Activated naive CD8-positive, alpha-beta T cell (primary cell): ENCODE results near the gene KIF25.
"Not testable (repeated sequence)": the region's sequence is repeated elsewhere in the genome, so short reads cannot be mapped to it uniquely, and the experiment has no call there.

ENCODE experiments used
- H3K27ac Mint-ChIP-seq: one replicate; pipeline ENCODE4 v1.8.0; 2021; ENCODE audit warnings: mixed read lengths
- H3K27me3 Mint-ChIP-seq: one replicate; pipeline ENCODE4 v1.8.0; 2021; ENCODE audit warnings: mixed read lengths
- H3K36me3 Mint-ChIP-seq: one replicate; pipeline ENCODE4 v1.8.0; 2021; ENCODE audit warnings: mixed read lengths
- H3K4me1 Mint-ChIP-seq: one replicate; pipeline ENCODE4 v1.8.0; 2021; ENCODE audit warnings: low read depth, mixed read lengths
- H3K4me3 Mint-ChIP-seq: one replicate; pipeline ENCODE4 v1.8.0; 2021; ENCODE audit warnings: mild to moderate bottlenecking, mixed read lengths
- H3K9me3 Mint-ChIP-seq: one replicate; pipeline ENCODE4 v1.8.0; 2021; ENCODE audit warnings: low read depth, mixed read lengths

The KIF25 gene

DNA sequence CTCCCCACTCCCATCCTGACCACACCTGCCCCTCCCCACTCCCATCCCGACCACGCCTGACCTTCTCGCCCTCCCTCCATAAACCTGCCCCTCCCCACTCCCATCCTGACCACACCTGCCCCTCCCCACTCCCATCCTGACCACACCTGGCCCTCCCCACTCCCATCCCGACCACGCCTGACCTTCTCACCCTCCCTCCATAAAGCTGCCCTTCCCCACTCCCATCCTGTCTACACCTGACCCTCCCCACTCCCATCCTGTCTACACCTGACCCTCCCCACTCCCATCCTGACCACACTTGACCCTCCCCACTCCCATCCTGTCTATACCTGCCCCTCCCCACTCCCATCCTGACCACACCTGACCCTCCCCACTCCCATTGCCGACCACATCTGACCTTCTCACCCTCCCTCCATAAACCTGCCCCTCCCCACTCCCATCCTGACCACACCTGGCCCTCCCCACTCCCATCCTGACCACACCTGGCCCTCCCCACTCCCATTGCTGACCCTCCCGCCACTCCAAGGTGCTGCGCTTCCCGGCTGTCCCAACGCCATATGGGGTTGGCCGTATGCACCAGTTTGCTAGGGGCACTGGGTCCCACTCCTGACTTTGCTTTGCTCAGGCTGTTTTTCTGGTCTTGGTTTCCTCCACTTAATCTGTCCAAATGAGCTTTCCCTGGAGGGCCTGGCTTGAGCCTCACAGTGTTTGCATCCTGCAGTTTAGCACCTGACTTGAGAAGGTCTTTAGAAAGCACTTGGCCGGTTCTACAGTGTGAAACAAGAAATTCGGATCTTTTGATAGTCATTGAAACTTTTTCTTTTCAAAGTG lies 2.9 kb downstream of the KIF25 start:
- no peak overlapping the region for H3K27ac Mint-ChIP-seq
- H3K4me3 Mint-ChIP-seq: no peak overlapping the region
- H3K27me3 Mint-ChIP-seq: peaks cover 1% of the 10 kb centered on the region
- H3K4me1 Mint-ChIP-seq: peaks cover 2% of the 10 kb centered on the region
- H3K9me3 Mint-ChIP-seq: no peaks in the 10 kb centered on the region
- H3K36me3 Mint-ChIP-seq: no peaks in the 10 kb centered on the region

DNA sequence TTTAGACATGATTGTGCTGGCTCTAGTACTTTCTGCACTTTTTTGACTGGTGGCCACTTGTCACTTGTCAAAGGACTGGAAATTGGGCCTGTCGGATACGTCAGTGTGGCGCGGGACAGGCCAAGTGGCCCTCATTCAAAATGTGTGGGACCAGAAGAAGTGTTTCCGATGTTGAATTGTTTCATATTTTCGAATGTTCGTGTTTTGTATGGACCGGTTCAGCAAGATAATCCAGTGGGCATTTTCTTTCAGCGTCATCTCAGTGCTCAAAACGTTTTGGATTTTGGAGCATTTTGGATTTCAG lies 3.5 kb downstream of the KIF25 start:
- Mint-ChIP-seq H3K4me1 (peaks cover 2% of the 10 kb centered on the region), H3K27me3 (peaks cover 1% of the 10 kb centered on the region), H3K4me3 (no peak overlapping the region), H3K9me3 (no peaks in the 10 kb centered on the region), H3K36me3 (no peaks in the 10 kb centered on the region), H3K27ac (no peak overlapping the region)

DNA sequence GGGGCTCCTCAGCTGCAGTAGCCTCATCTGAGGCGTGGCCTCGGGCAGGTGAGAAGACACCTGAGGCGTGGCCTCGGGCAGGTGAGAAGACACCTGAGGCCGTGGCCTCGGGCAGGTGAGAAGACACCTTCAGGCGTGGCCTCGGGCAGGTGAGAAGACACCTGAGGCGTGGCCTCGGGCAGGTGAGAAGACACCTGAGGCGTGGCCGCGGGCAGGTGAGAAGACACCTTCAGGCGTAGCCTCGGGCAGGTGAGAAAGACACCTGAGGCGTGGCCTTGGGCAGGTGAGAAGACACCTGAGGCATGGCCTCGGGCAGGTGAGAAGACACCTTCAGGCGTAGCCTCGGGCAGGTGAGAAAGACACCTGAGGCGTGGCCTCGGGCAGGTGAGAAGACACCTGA lies 4.0 kb downstream of the KIF25 start:
- not testable (repeated sequence) for H3K4me3 Mint-ChIP-seq, H3K4me1 Mint-ChIP-seq, H3K27ac Mint-ChIP-seq, H3K27me3 Mint-ChIP-seq, H3K9me3 Mint-ChIP-seq, H3K36me3 Mint-ChIP-seq

DNA sequence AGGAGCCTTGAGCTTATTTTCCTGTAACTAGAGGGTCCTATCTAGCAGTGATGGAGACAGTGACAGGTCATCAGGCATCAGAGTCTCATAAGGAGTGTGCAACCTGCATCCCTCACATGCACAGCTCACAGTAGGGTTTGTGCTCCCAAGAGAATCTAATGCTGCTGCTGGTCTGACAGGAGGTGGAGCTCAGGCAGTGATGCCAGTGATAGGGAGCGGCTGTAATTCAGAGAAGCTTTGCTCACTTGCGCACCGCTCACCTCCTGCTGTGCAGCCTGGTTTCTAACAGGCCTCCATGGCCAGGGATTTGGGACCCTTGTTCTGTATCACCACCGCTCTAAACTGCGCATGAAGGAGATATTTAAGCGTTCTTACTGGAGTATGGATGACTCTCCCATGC lies 5.3 kb downstream of the KIF25 start:
- no peaks in the 10 kb centered on the region for H3K36me3 Mint-ChIP-seq
- H3K9me3 Mint-ChIP-seq: no peaks in the 10 kb centered on the region
- H3K27me3 Mint-ChIP-seq: peaks cover under 1% of the 10 kb centered on the region
- H3K4me3 Mint-ChIP-seq: no peak overlapping the region
- H3K4me1 Mint-ChIP-seq: no peaks in the 10 kb centered on the region
- H3K27ac Mint-ChIP-seq: no peak overlapping the region

DNA sequence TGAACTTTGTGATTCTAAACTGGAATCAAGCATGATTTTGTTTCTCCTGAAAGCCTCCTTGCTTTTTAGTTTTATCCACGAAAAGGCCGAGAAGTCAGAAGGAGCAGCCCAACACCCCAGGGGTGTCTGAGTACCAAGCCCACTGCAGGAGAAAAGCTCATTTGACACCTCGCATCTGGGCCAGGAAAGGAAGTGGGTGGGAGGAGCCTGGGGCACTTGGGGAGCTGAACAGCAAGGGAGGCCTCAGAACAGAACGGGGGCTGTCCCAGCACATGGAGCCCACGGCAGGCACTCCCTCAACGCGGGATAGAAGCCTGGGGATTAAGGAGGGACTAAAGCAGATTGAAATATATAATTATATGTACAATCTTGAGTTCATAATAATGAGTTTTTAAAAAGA lies 6.6 kb downstream of the KIF25 start:
- H3K27me3 Mint-ChIP-seq: no peaks in the 10 kb centered on the region
- H3K36me3 Mint-ChIP-seq: no peaks in the 10 kb centered on the region
- no peak overlapping the region for H3K27ac Mint-ChIP-seq
- no peaks in the 10 kb centered on the region for H3K4me1 Mint-ChIP-seq
- no peaks in the 10 kb centered on the region for H3K9me3 Mint-ChIP-seq
- H3K4me3 Mint-ChIP-seq: no peak overlapping the region

DNA sequence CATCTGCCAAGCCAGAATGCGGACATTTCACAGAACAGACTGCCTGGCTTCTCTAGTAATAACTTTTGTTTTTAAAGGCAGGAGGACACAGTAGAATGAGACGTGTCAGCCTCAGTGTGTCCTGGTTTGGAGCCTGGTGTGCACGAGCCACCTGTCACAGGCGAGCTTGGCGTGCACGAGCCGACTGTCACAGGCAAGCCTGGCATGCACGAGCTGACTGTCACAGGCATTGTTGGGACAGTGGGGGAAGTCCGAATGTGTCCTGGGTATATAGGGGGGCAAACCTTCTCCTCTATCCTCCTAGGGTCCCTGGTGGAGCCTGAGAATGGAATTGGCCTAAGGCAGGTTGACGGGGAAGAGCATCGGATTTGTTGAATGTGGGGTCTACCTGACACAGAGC lies 7.5 kb downstream of the KIF25 start:
- H3K36me3 Mint-ChIP-seq: no peaks in the 10 kb centered on the region
- no peaks in the 10 kb centered on the region for H3K9me3 Mint-ChIP-seq
- no peak overlapping the region for H3K4me3 Mint-ChIP-seq
- no peaks in the 10 kb centered on the region for H3K27me3 Mint-ChIP-seq
- no peaks in the 10 kb centered on the region for H3K4me1 Mint-ChIP-seq
- H3K27ac Mint-ChIP-seq: no peak overlapping the region

DNA sequence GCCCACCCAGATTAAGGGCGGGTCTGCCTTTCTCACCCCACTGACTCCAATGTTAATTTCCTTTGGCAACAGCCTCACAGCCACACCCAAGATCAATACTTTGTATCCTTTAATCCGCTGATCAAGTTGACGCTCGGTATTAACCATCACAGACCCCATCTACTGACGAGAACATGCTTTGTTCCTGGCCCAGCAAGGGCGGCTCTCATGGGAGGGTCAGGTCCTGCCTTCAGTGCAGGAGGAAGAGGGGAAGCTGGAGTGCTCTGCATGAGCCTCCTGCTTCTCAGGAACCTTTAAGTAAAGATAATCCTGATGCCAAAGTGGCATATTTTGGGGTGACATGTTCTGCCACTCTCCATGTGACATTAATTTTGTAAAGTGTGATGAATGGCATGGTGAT lies 8.3 kb downstream of the KIF25 start:
- peaks cover 5% of the 10 kb centered on the region for H3K9me3 Mint-ChIP-seq
- H3K27ac Mint-ChIP-seq: no peak overlapping the region
- H3K27me3 Mint-ChIP-seq: no peaks in the 10 kb centered on the region
- H3K36me3 Mint-ChIP-seq: no peaks in the 10 kb centered on the region
- H3K4me1 Mint-ChIP-seq: no peaks in the 10 kb centered on the region
- H3K4me3 Mint-ChIP-seq: no peak overlapping the region

DNA sequence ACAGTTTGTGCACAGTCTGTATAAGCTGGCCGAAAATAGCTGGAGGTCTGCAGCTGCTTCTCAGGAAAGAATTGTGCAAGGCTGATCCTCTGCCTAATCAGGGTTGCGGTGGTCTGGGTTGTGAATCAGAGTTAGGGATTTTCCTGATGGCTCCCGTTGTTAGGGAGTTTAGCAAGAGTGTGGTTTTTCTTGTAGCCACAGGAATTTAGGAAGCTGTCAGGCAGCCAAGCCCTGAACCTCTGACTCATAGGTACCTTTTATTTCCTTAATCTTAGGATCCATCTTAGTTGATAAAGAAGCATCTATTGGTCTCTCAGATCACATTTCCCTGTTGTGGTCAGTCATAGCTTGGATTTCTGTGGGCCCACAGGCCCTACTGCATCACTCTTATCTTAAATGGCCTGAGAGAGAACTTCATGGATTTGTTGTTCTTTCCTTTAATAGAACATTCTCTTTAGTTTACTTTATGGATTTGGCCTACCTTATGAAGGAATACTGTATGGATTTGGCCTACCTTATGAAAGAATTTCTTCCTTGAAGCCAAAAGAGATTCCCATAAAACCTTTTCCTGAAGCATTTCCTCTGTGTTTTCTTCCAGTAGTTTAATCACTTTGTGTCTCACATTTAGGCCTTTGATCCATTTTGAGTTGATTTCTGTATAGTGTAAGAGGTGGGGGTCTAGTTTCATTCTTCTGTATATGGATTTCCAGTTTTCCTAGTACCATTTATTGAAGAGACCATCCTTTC lies 10.3 kb downstream of the KIF25 start:
- H3K4me1 Mint-ChIP-seq: no peaks in the 10 kb centered on the region

DNA sequence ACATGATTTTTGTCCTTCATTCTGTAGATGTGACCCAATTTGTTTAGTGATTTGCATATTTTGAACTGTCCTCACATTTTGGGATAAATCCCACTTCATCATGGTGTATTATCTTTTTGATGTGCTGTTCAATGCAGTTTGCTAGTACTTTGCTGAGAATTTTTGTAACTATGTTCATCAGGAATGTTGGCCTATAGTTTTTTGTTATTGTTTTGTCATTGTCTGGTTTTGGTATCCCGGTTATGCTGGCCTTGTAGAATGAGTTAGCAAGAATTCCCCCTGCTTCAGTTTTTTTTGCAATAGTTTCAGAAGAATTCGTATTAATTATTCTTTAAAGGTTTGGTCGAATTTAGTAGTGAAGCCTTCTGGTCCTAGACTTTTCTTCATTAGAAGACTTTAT lies 11.9 kb downstream of the KIF25 start:
- Mint-ChIP-seq H3K27ac (no peak overlapping the region), H3K36me3 (no peaks in the 10 kb centered on the region), H3K4me3 (no peak overlapping the region), H3K4me1 (no peaks in the 10 kb centered on the region), H3K27me3 (no peaks in the 10 kb centered on the region), H3K9me3 (peaks cover 14% of the 10 kb centered on the region)

More for the DNA sequence above, 10.3 kb downstream of the KIF25 start:
- Mint-ChIP-seq H3K9me3 (peaks cover 14% of the 10 kb centered on the region), H3K4me3 (no peak overlapping the region), H3K27ac (no peak overlapping the region), H3K27me3 (no peaks in the 10 kb centered on the region), H3K36me3 (no peaks in the 10 kb centered on the region)

DNA sequence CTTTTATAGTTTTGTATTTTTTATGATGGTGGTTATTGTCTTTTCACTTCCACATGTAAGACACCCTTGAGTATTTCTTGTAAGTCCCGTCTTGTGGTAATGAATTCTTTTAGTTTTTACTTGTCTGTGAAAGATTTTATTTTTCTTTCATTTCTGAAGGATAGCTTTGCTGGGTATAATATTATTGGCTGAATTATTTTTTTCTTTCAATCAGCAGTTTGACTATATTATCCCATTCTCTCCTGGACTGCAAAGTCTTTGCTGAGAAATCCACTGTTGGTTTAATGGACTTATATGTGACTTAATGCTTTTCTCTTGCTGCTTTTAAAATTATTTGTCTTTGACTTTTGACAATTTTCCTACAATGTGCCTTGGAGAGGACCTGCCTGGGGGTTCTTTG lies 13.8 kb downstream of the KIF25 start:
- no peaks in the 10 kb centered on the region for H3K4me1 Mint-ChIP-seq
- H3K4me3 Mint-ChIP-seq: no peak overlapping the region
- H3K27ac Mint-ChIP-seq: no peak overlapping the region
- H3K36me3 Mint-ChIP-seq: no peaks in the 10 kb centered on the region
- H3K27me3 Mint-ChIP-seq: no peaks in the 10 kb centered on the region
- H3K9me3 Mint-ChIP-seq: peaks cover 14% of the 10 kb centered on the region

DNA sequence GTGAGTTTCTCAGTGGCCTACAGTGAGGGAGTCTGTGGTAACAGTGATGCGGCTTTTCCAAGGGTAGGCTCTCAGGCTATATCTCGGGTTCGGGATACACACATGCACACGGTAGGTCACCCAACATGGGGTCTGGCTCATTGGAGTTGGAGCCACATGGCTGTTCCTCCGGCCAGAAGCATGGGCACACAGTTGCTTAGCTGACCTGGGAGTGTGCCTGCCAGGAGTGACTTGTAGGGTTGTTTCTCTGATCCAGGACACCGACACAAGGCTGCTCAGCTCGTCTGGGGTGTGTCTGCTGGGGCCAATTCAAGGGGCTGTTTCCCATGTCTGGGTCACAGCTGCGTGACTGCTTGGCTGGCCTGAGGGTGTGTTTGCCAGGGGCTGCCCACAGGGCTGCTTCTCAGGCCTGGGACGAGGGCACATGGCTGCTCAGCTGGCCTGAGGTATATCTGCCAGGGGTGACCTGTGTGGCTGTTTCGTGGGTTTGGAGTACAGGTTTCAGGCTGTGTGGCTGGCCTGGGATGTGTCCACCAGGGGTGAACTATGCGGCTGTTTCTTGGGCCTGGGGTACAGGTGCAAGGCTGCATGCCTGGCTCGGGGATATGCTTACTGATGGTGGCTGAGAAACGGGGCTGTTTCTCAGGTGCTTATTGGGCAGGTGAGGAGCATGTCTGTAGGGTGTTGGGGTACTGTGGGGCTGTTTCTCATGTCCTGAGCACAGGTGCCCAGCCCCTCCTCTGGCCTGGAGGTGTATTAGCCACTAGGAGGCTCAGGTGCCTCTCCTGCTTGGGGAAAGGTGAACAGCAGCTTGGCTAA lies 15.2 kb downstream of the KIF25 start:
- peaks cover 14% of the 10 kb centered on the region for H3K9me3 Mint-ChIP-seq
- no peaks in the 10 kb centered on the region for H3K36me3 Mint-ChIP-seq
- no peak overlapping the region for H3K27ac Mint-ChIP-seq
- H3K4me1 Mint-ChIP-seq: no peaks in the 10 kb centered on the region
- no peak overlapping the region for H3K4me3 Mint-ChIP-seq
- peaks cover 3% of the 10 kb centered on the region for H3K27me3 Mint-ChIP-seq

DNA sequence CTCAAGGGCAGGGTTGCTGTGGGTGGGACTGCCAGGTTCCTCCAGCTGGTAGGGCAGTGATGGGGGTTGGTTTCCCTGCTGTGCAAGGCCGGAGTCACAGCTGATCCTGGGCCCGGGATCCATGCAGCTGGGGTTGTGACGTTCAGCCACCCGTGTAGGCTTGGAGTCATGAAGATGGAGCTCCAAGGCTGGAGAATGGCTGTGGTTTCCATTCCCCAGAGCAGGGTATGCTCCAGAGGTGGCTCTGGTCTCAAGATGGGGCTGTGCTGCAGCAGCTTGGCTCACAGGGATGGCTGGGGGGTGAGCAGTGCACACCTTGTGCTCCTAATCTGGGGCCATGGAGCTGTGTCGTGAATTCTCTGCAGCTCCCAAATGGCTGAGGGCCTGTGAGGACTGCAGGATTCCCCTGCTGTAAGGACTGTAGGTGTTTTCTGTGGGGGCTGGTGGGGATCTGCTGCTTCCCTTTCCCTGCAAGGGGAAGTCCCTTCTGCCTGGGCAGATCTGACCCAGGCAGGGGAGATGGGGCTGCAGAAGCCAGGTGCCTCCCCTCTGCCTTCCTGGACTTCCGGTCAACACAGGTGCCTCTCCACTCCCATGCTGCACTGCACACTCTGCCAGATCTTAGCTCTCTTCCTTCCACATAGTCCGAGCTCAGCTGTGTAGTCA lies 15.9 kb downstream of the KIF25 start:
- H3K4me1 Mint-ChIP-seq: no peaks in the 10 kb centered on the region
- no peaks in the 10 kb centered on the region for H3K36me3 Mint-ChIP-seq
- no peak overlapping the region for H3K4me3 Mint-ChIP-seq
- H3K27me3 Mint-ChIP-seq: peaks cover 3% of the 10 kb centered on the region
- H3K27ac Mint-ChIP-seq: no peak overlapping the region
- H3K9me3 Mint-ChIP-seq: peaks cover 14% of the 10 kb centered on the region

DNA sequence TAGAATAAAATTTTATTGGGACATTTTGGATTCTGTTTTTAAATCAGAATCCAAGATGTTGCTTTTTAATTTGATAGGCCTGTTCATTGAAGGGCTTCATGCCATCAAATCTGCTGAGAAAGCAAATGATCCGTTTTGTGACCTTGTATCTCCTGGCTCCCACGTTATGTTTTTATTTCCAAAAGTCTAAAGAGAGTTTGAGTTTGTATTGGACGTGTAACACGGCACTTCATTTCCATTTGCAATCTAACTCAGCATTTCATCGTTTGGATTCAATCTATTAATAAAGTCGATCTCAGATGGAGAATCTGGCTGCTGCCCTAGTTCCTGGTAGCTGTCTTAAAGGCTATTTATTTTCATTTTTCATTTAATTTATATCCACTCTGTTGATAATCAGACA lies 17.0 kb downstream of the KIF25 start:
- Mint-ChIP-seq H3K4me3 (no peak overlapping the region), H3K4me1 (no peaks in the 10 kb centered on the region), H3K36me3 (no peaks in the 10 kb centered on the region), H3K9me3 (peaks cover 19% of the 10 kb centered on the region), H3K27ac (no peak overlapping the region), H3K27me3 (peaks cover 3% of the 10 kb centered on the region)

DNA sequence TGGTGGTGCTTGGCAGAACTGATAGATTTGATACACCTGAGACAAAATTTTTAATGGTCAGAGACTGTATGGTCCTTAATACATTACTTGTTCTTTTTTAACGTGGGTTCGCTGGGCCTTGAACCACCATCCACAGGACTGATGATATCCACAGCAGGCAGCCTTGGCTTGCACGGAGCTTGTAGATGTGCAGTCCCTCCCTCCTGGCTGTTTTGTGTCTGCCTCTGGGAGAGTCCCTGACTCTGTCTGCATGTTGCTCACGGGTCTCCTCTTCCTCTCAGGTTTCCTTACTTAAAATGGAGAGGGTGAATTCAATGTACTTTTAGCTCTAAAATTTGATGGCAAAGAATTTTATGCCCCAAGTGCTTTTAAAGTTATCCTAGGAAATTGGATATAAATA lies 17.5 kb downstream of the KIF25 start:
- Mint-ChIP-seq H3K4me3 (no peak overlapping the region), H3K9me3 (peaks cover 20% of the 10 kb centered on the region), H3K27me3 (peaks cover 3% of the 10 kb centered on the region), H3K27ac (no peak overlapping the region), H3K36me3 (no peaks in the 10 kb centered on the region), H3K4me1 (no peaks in the 10 kb centered on the region)
